Spinal cord (tissue), 10 donors: Measurements from ENCODE around the gene DACT1. TPM values are rescaled to one million over a fixed set of nuclear protein-coding genes. Genes with fewer than 3 reads are reported as not detected.
"Not testable (repeated sequence)": the region's sequence is repeated elsewhere in the genome, so short reads cannot be mapped to it uniquely, and the experiment has no call there.

Source experiments
- DNase-seq, 6 donors: peaks; one replicate each; pipeline versions ENCODE4 v3.0.0 to v3.0.0-alpha.2; 2013 to 2015; ENCODE audit warnings: low spot score in 6 of 6, low read depth in 4 of 6
- H3K27ac ChIP-seq: one replicate; pipeline ENCODE4 v1.5.1; 2013; ENCODE audit warnings: low read depth, low read length, control low read depth
- H3K27me3 ChIP-seq: one replicate; pipeline ENCODE4 v1.6.1; 2013; ENCODE audit warnings: low read length; ENCODE audit not compliant: control insufficient read depth, insufficient read depth
- H3K36me3 ChIP-seq: one replicate; pipeline ENCODE4 v1.6.1; 2013; ENCODE audit warnings: low read length; ENCODE audit not compliant: control insufficient read depth, insufficient read depth
- H3K4me1 ChIP-seq: one replicate; pipeline ENCODE4 v1.6.1; 2013; ENCODE audit warnings: low read length; ENCODE audit not compliant: control insufficient read depth, insufficient read depth
- H3K4me3 ChIP-seq: one replicate; pipeline ENCODE4 v1.5.1; 2013; ENCODE audit warnings: low read depth, low read length, control low read depth
- H3K9me3 ChIP-seq: one replicate; pipeline ENCODE4 v1.6.1; 2013; ENCODE audit warnings: low read length; ENCODE audit not compliant: control insufficient read depth, insufficient read depth
- WGBS: methylation state at CpG from one replicate; pipeline ENCODE4 v1.1.5; 2013; ENCODE audit warnings: missing lambda C conversion rate; ENCODE audit not compliant: insufficient coverage; 5-methylcytosine and 5-hydroxymethylcytosine counted together
- long read RNA-seq, 4 donors: transcript quantifications; one replicate each; lab custom pipeline, GENCODE V29; 2026
- polyA plus RNA-seq, 2 donors: library from polyadenylated mRNA; unstranded; fragments of 120-200 nt; gene quantifications; one replicate each; pipeline ENCODE4 v1.2.1, GENCODE V29; 2013; ENCODE audit not compliant: insufficient read length in 2 of 2
- total RNA-seq, 2 donors: library from RNA; depleted of rRNA in 1 of 2; stranded (reverse); fragments of 120-200 nt in 1 of 2; fragments of >200 nt in 1 of 2; gene quantifications; one replicate each; pipeline versions ENCODE4 v1.2.3 to v1.2.4, GENCODE V29; 2013 to 2014
- donor health status: healthy.

The DACT1 gene, protein sequence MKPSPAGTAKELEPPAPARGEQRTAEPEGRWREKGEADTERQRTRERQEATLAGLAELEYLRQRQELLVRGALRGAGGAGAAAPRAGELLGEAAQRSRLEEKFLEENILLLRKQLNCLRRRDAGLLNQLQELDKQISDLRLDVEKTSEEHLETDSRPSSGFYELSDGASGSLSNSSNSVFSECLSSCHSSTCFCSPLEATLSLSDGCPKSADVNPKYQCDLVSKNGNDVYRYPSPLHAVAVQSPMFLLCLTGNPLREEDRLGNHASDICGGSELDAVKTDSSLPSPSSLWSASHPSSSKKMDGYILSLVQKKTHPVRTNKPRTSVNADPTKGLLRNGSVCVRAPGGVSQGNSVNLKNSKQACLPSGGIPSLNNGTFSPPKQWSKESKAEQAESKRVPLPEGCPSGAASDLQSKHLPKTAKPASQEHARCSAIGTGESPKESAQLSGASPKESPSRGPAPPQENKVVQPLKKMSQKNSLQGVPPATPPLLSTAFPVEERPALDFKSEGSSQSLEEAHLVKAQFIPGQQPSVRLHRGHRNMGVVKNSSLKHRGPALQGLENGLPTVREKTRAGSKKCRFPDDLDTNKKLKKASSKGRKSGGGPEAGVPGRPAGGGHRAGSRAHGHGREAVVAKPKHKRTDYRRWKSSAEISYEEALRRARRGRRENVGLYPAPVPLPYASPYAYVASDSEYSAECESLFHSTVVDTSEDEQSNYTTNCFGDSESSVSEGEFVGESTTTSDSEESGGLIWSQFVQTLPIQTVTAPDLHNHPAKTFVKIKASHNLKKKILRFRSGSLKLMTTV
- 10 to 100 TPM; 24.0 to 42.6 TPM for total RNA-seq
- polyA plus RNA-seq = 10 to 100 TPM; 21.8 to 25.8 TPM
- long read RNA-seq, donor 1, transcript DACT1-202 (4 exons, 3,734 nt) = major isoform, 7 of 10 reads
- long read RNA-seq, donor 1, partial matches to known transcripts = 0 of 10 reads
- long read RNA-seq, donor 1, other reads (novel, unspliced or antisense) = 0 of 10 reads
- long read RNA-seq, donor 2, partial matches to known transcripts = 0 of 1 reads
- long read RNA-seq, donor 2, other reads (novel, unspliced or antisense) = 0 of 1 reads
- long read RNA-seq, donor 3, transcript DACT1-202 (4 exons, 3,734 nt) = major isoform, 6 of 20 reads
- long read RNA-seq, donor 3, partial matches to known transcripts = 11 of 20 reads
- long read RNA-seq, donor 3, other reads (novel, unspliced or antisense) = 0 of 20 reads
- long read RNA-seq, donor 4, partial matches to known transcripts = 0 of 3 reads
- long read RNA-seq, donor 4, other reads (novel, unspliced or antisense) = 0 of 3 reads

DNA sequence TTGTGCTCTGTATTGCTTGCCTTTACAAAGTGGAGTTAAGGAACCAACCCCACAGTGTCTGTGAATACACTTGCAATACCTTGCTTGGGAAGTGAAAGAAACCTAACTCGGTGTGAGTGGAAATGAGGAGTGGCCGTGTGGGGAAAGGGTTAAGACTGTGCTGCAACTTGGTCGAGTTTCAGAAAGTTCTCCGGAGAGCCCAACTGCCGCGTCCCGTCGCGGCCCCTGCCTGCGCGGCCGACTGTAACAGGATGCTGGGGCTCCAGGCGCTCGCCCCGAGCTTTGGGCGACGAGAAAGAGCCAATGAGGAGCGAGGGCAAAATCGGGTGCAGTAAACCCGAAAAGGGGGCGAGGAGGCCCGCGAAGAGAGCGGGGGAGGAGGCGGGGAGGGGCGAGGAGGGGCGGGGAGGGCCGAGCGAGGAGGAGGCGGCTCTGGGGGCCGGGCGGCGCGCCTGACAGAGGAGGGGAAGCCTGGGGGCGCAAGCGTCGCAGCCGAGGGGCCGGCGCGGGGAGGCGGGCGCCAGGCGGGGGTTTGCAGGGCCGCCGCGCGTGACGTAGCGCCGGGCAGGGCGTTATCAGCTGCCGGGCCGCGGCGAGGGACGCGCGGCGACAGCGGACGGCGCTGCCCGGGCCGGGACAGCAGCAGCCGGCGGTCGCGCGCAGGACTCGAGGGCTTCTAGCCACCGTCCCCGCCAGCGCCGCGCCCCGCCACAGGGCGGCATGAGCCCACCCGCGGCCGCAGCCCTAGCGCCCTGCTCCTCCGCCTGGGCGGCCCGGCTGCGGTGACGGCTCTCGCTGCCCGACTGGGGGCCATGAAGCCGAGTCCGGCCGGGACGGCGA, at the start of gene DACT1:
TSS of gene DACT1 (plus strand) at position 572 of the 840 bp plus-strand sequence. CDS start at position 813, 241 bp downstream.
- peak within 1 kb of the TSS; percentile 88 for H3K27ac ChIP-seq
- peak in 5 of 6 donors; percentile 53 to 94 (median 75) for DNase-seq
- whole genome bisulfite sequencing = 0% methylated on average over 88 of the region's 94 CpGs
- H3K27me3 ChIP-seq = no peaks in the 10 kb centered on the region
- H3K4me1 ChIP-seq = peaks cover 7% of the 10 kb centered on the region
- peaks cover 8% of the 10 kb centered on the region for H3K36me3 ChIP-seq
- H3K9me3 ChIP-seq = no peaks in the 10 kb centered on the region
- peak within 1 kb of the TSS; percentile 86 for H3K4me3 ChIP-seq

DNA sequence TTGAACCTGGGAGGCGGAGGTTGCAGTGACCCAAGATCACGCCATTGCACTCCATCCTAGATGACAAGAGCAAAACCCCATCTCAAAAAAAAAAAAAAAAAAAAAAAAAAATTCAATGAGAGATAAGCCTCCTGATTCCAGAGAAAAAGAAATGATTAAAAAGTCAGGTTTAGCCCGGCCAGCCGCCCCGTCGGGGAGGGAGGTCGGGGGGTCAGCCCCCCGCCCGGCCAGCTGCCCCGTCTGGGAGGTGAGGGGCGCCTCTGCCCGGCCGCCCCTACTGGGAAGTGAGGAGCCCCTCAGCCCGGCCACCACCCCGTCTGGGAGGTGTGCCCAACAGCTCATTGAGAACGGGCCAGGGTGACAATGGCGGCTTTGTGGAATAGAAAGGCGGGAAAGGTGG, 49.4 kb upstream of the DACT1 start:
- not testable (repeated sequence) for H3K9me3 ChIP-seq, DNase-seq, H3K27ac ChIP-seq, H3K27me3 ChIP-seq, H3K36me3 ChIP-seq, H3K4me1 ChIP-seq, H3K4me3 ChIP-seq
- no CpG with 5 or more reads among the region's 18 CpGs for WGBS

DNA sequence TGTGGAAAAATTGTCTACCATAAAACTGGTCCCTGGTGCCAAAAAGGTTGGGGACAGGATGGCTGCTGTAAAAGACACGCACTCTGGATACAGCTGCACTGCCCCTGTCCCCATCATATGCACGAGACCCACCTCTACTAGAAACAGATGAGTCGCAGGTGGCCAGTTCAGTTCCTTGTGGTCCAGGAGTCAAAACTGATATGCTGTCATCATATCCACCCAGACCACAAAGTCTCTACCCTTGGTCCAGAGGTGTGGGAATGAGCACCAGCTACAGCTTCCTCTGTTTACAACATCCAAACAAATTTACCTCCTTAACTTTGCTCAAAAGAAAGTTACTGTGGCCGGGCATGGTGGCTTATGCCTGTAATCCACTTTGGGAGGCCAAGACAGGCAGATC, 43.8 kb upstream of the DACT1 start:
- H3K9me3 ChIP-seq = no peaks in the 10 kb centered on the region
- no peaks in the 10 kb centered on the region for H3K36me3 ChIP-seq
- no peaks in the 10 kb centered on the region for H3K27me3 ChIP-seq
- DNase-seq = no peak
- no peaks in the 10 kb centered on the region for H3K4me1 ChIP-seq
- H3K4me3 ChIP-seq = no peak overlapping the region
- 95% methylated on average over 4 of the region's 4 CpGs for WGBS
- no peak overlapping the region for H3K27ac ChIP-seq

GRCh38 chr14:58597041-58597440, 40.7 kb upstream of the DACT1 start:
- no peaks in the 10 kb centered on the region for H3K4me1 ChIP-seq
- WGBS = 100% methylated on average over 2 of the region's 4 CpGs
- DNase-seq = peak in 1 of 6 donors; percentile 61

DNA sequence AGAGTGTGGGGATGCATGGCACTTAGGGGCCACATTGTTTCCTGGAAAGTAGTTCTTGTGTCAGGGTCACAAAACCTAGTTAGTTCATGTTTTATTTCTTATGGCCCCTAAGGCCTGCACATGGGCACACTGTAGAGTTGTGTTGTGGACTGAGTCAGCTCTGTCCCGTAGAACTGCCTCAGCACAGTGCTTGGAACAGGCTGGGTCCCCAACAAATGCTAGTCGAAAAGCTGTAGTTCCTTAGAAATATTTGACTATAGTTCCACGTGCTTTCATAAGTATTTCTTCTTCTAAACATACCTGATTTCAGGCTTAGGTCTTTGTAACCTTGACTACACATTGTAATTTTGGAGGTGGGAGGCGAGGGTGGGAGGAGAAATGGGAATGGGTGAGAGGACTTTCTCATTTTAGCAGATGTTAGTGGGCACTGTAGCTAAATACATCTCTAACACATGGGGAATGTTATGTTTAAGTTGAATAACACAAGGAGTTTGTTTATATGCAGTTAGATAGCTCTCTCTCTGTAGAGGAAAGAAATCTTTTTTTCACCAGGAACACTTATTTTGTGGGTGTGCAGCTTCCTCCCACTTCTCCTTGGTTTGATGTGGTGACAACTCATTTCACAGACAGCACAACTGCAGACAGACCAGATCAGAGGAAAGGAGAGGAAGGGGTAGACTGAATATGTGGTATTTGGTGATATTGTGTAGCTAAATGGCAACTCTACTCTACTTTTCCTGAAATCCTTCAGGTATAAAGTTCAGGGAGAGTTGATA, 39.5 kb upstream of the DACT1 start:
- H3K4me3 ChIP-seq = no peak overlapping the region
- H3K36me3 ChIP-seq = no peaks in the 10 kb centered on the region
- no peaks in the 10 kb centered on the region for H3K9me3 ChIP-seq
- no peaks in the 10 kb centered on the region for H3K4me1 ChIP-seq
- WGBS = 80% methylated on average over 1 of the region's 4 CpGs
- H3K27me3 ChIP-seq = no peaks in the 10 kb centered on the region
- DNase-seq = no peak
- H3K27ac ChIP-seq = no peak overlapping the region

More at GRCh38 chr14:58597041-58597440, 40.7 kb upstream of the DACT1 start:
- Histone ChIP-seq H3K36me3 (no peaks in the 10 kb centered on the region), H3K9me3 (no peaks in the 10 kb centered on the region), H3K4me3 (no peak overlapping the region), H3K27me3 (no peaks in the 10 kb centered on the region), H3K27ac (no peak overlapping the region)

DNA sequence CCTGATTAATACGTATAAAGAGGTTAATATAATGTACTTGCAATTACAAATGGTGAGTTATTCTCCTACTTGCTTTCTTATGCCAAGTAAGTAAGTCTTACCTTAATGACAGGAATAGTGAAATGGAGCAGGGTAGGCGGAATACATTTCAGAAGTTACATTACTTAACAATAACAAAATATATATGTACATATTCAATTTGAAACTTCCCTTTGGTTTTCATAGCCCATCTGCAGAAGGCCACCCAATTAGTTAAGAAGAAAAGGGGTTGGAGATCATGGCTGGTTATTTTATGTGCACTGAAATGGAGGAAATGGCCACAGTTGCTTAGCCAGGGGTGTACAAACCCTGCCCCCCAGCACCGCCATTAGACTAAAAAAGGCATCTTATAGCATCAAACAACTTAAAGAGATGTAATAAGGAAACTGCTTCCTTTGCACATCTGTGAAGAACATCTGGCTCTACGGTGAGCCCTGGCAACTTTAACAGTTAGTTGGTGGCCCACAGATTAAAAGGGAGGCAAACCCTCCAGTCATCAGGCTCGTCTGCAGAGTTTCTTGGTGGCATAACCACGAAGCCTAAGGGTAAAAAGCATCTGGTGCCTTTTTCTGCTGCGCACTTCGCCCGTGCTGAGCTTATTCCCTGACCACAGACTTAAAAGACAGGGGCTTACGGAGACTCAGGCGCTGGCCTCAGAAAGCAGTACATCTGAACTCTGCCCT, 38.8 kb upstream of the DACT1 start:
- Histone ChIP-seq H3K9me3 (no peaks in the 10 kb centered on the region), H3K4me1 (no peaks in the 10 kb centered on the region), H3K27ac (no peak overlapping the region), H3K4me3 (no peak overlapping the region), H3K36me3 (no peaks in the 10 kb centered on the region), H3K27me3 (no peaks in the 10 kb centered on the region)
- DNase-seq = no peak
- WGBS = 83% methylated on average over 6 of the region's 11 CpGs

GRCh38 chr14:58599707-58600106, 38.1 kb upstream of the DACT1 start:
- WGBS = no CpG with 5 or more reads among the region's 2 CpGs
- H3K27me3 ChIP-seq = no peaks in the 10 kb centered on the region
- no peak for DNase-seq

DNA sequence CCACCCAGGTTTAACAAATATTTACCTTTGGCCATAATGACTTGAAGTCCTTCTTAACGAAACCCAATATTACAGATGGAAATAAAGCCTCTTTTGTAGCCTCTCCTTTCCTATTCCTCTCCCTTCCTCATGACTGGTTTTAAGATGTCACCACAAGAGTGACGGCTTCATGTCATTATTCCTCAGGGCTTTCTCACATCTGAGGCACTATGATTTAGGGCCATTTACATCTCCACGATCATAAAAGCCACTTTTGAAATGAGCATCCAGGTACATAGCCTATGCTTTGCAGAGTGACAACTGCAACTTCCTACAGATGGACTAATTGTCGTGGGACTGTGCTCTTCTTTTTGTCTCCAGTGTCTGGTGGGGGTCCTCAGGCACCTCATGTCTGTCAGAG, 32.3 kb upstream of the DACT1 start:
- Histone ChIP-seq H3K9me3 (no peaks in the 10 kb centered on the region), H3K27ac (no peak overlapping the region), H3K4me3 (no peak overlapping the region), H3K4me1 (peaks cover 7% of the 10 kb centered on the region), H3K27me3 (no peaks in the 10 kb centered on the region), H3K36me3 (no peaks in the 10 kb centered on the region)
- WGBS = 77% methylated on average over 4 of the region's 4 CpGs
- DNase-seq = no peak

More at GRCh38 chr14:58599707-58600106, 38.1 kb upstream of the DACT1 start:
- no peaks in the 10 kb centered on the region for H3K4me1 ChIP-seq
- H3K27ac ChIP-seq = no peak overlapping the region
- no peaks in the 10 kb centered on the region for H3K36me3 ChIP-seq
- H3K9me3 ChIP-seq = no peaks in the 10 kb centered on the region
- H3K4me3 ChIP-seq = no peak overlapping the region
